Endothelial cell of umbilical vein (primary cell): ENCODE data around the gene GRHPR. TPM values are rescaled to one million over a fixed set of nuclear protein-coding genes. Genes with fewer than 3 reads are reported as not detected.

ENCODE experiments used
- BruUV-seq: library from RNA; stranded (reverse); fragments of 400-500 nt; replicated peaks from 2 replicates; lab custom pipeline; 2021; lab: Mats Ljungman, UMichigan
- CTCF ChIA-PET: fragments of 300-600, 350-600 bp; sonication (Branson Sonifier 250); formaldehyde crosslinking; loops from one replicate; lab custom pipeline; 2021; ENCODE audit warnings: antibody characterized with exemption, inconsistent platforms; lab: Charles Lee
- POLR2A ChIA-PET: fragments of 300-600, 350-600 bp; sonication (Branson Sonifier 250); formaldehyde crosslinking; loops from one replicate; lab custom pipeline; 2021; ENCODE audit warnings: antibody characterized with exemption, inconsistent platforms; lab: Charles Lee
- DNase-seq: peaks from one replicate; pipeline ENCODE4 v3.0.0-alpha.2; 2011; ENCODE audit warnings: low read depth, low spot score
- FAIRE-seq: peaks from 2 replicates; lab custom pipeline; 2011; peaks lifted over from hg19 to GRCh38; lab: Jason Lieb, UNC
- H2AFZ ChIP-seq: 2 replicates; pipeline ENCODE4 v1.6.0; 2012; ENCODE audit warnings: low read depth, low read length, control low read depth, inconsistent platforms
- H3K27ac ChIP-seq: 2 replicates; pipeline ENCODE4 v1.5.1; 2011; ENCODE audit warnings: low read depth, mild to moderate bottlenecking, control low read depth, low read length, moderate library complexity; ENCODE audit not compliant: insufficient read depth
- H3K27me3 ChIP-seq, 2 experiments: 2 replicates each; pipeline versions ENCODE4 v1.6.0 to v1.6.1; 2011; ENCODE audit warnings: low read length in 2 of 2, mixed read lengths in 1 of 2; ENCODE audit not compliant: control insufficient read depth in 2 of 2, insufficient read depth in 2 of 2
- H3K36me3 ChIP-seq, 2 experiments: 2 replicates in 1 of 2; 3 replicates in 1 of 2; pipeline ENCODE4 v1.5.1; 2011; ENCODE audit warnings: low read length in 2 of 2, mild to moderate bottlenecking in 1 of 2, moderate library complexity in 1 of 2; ENCODE audit not compliant: control insufficient read depth in 2 of 2, insufficient read depth in 2 of 2; ENCODE audit errors: extremely low read depth in 1 of 2
- H3K4me1 ChIP-seq: 3 replicates; pipeline ENCODE4 v1.5.1; 2011; ENCODE audit warnings: mild to moderate bottlenecking, low read length; ENCODE audit not compliant: control insufficient read depth, insufficient read depth; ENCODE audit errors: extremely low read depth
- H3K4me2 ChIP-seq: 2 replicates; pipeline ENCODE4 v1.6.1; 2011; ENCODE audit warnings: low read length, control low read depth, mixed read lengths; ENCODE audit not compliant: insufficient read depth
- H3K4me3 ChIP-seq, 3 experiments: fragments of 200-600 bp in 1 of 3; sonication (generic), shearing (Covaris generic) in 1 of 3; replicated peaks in 1 of 3; 2 replicates each; pipeline ENCODE4 v1.5.1; 2011 to 2016; ENCODE audit warnings: control low read depth in 3 of 3, low read length in 3 of 3, mild to moderate bottlenecking in 2 of 3, inconsistent platforms in 1 of 3, low read depth in 1 of 3, moderate library complexity in 1 of 3; ENCODE audit not compliant: insufficient read depth in 1 of 3
- H3K79me2 ChIP-seq: 2 replicates; pipeline ENCODE4 v1.6.0; 2012; ENCODE audit warnings: low read length, inconsistent platforms; ENCODE audit not compliant: control insufficient read depth, insufficient read depth
- H3K9ac ChIP-seq: replicated peaks from 2 replicates; pipeline ENCODE3; 2011; ENCODE audit warnings: low read length, control low read depth; ENCODE audit not compliant: insufficient read depth; ENCODE audit errors: extremely low read depth
- H3K9me1 ChIP-seq: replicated peaks from 3 replicates; pipeline ENCODE4 v1.6.0; 2011; ENCODE audit warnings: mild to moderate bottlenecking, low read length; ENCODE audit not compliant: control insufficient read depth, insufficient read depth; ENCODE audit errors: extremely low read depth
- H3K9me3 ChIP-seq: replicated peaks from 2 replicates; pipeline ENCODE4 v1.5.1; 2012; ENCODE audit warnings: low read length, inconsistent platforms; ENCODE audit not compliant: control insufficient read depth, insufficient read depth
- H4K20me1 ChIP-seq: replicated peaks from 2 replicates; pipeline ENCODE3; 2011; ENCODE audit warnings: mild to moderate bottlenecking, low read length; ENCODE audit not compliant: control insufficient read depth, insufficient read depth; ENCODE audit errors: extremely low read depth
- EZH2 ChIP-seq: IDR thresholded peaks from 2 replicates; pipeline ENCODE4 v1.6.1; 2012; ENCODE audit warnings: borderline replicate concordance, low read depth, mild to moderate bottlenecking, moderate library complexity, low read length, inconsistent platforms; ENCODE audit not compliant: severe bottlenecking
- FOS ChIP-seq: IDR thresholded peaks from 2 replicates; pipeline ENCODE4 v1.6.1; 2011; ENCODE audit warnings: mild to moderate bottlenecking, low read length, moderate library complexity, borderline replicate concordance; ENCODE audit not compliant: insufficient read depth
- GATA2 ChIP-seq: IDR thresholded peaks from 2 replicates; pipeline ENCODE4 v1.7.0; 2011; ENCODE audit warnings: low read depth, mild to moderate bottlenecking, moderate library complexity, mixed read lengths, low read length; ENCODE audit not compliant: insufficient read length, insufficient read depth
- JUN ChIP-seq: IDR thresholded peaks from 2 replicates; pipeline ENCODE4 v1.6.1; 2011; ENCODE audit warnings: borderline replicate concordance, low read depth; ENCODE audit not compliant: insufficient read length, insufficient read depth
- MYC ChIP-seq: IDR thresholded peaks from one replicate; pipeline ENCODE4 v1.6.1; 2011; ENCODE audit warnings: mild to moderate bottlenecking, low read depth, low read length
- POLR2A ChIP-seq: IDR thresholded peaks from 2 replicates; pipeline ENCODE4 v1.6.1; 2012; ENCODE audit warnings: low read depth, mild to moderate bottlenecking, control low read depth, low read length
- POLR2AphosphoS5 ChIP-seq: IDR thresholded peaks from 2 replicates; pipeline ENCODE4 v1.6.1; 2012; ENCODE audit warnings: low read depth, mild to moderate bottlenecking, control low read depth, low read length, moderate library complexity; ENCODE audit not compliant: insufficient read depth
- dilution Hi-C: fragments of 300-500 bp; cut with MboI; formaldehyde crosslinking; loops from one replicate; pipeline ENCODE4 v1.15.0; 2019; ENCODE audit warnings: low sequenced_read_pairs; ENCODE audit not compliant: extremely low pct_ligation_motif_present
- intact Hi-C: fragments of 100-400 bp; cut with micrococcal nuclease; formaldehyde crosslinking; loops from one replicate; pipeline ENCODE4 v1.10.0; 2022
- polyA plus RNA-seq, 4 experiments: library from polyadenylated mRNA; depleted of rRNA in 3 of 4; stranded (reverse) in 3 of 4; unstranded in 1 of 4; fragments of >200 nt; gene quantifications; 2 replicates each; pipeline versions ENCODE4 v1.2.1 to v1.2.3, GENCODE V29; 2011 to 2012; ENCODE audit warnings: missing spikeins in 1 of 4
- total RNA-seq: library from RNA; stranded (reverse); gene quantifications from 2 replicates; pipeline ENCODE4 v1.2.3, GENCODE V29; 2021
- TF ChIP-seq, protein P1 (sequence below): IDR thresholded peaks from 2 replicates; pipeline ENCODE4 v1.6.1; 2011; ENCODE audit not compliant: insufficient read depth, insufficient read length
- TF ChIP-seq, protein P2 (sequence below), 2 donors: IDR thresholded peaks; 1 replicate in 1 of 2; 2 replicates in 1 of 2; pipeline ENCODE4 v1.5.1; 2011; ENCODE audit warnings: low read length in 2 of 2, mild to moderate bottlenecking in 2 of 2, moderate library complexity in 2 of 2, control low read depth in 1 of 2, inconsistent platforms in 1 of 2, low read depth in 1 of 2; ENCODE audit not compliant: insufficient read depth in 1 of 2; ENCODE audit errors: extremely low read depth in 1 of 2

GRHPR gene
- total and polyA plus RNA-seq, 2 donors (not counting 3 experiments of a cell fraction or from before 2014, with no cell fraction given): 91.2 to 247 TPM

DNA sequence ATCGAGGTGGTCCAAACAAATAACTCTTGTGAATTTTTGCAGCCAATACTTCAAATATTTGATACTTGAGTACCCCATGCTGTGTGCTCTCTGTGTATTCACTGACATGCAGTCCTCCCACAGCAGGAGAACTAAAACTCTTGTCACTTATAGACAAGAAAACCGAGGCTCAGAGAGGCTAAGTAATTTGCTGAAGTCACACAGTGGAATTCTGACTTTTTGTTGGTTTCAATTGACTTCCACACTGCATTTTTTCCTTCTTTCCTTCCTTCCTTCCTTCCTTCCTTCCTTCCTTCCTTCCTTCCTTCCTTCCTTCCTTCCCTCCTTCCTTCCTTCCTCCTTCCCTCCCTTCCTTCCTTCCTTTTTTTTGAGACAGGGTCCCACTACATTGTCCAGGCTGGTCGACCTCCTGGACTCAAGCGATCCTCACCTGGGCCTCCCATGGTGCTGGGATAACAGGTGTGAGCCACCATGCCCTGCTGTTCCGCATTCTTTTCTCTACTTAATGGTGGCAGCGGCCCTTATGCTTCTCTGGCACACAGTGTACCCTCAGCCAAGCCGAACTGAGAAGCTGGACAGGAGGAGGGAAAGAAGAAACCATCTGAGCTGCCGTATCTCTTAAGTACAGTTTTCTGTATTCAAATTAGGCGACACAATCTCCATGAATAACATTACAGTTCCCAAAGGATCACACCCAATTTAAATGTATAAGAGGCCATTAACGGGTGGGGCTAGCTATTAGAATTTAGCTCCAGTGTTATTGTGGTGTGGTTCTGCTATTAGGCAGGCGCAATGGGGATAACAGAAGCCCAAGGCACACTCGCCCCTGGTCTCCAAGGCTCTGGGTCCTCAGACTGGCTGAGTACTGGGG, 38.4 kb upstream of the GRHPR start:
- CTCF ChIA-PET: interaction anchor here (0.5 to 1.5 kb wide), 2 partner anchors 388 to 426 kb away, joined by 3 to 8 read pairs; no protein-coding TSS in a partner anchor
- intact Hi-C loops: no loop called here
- H3K27me3 ChIP-seq: no peaks in the 10 kb centered on the region

More for the DNA sequence above, 38.4 kb upstream of the GRHPR start:
- Histone ChIP-seq H3K9ac (no peak overlapping the region), H3K4me3 (no peak overlapping the region), H3K9me1 (no peaks in the 10 kb centered on the region), H3K4me1 (no peaks in the 10 kb centered on the region), H3K79me2 (no peaks in the 10 kb centered on the region), H3K27ac (no peak overlapping the region), H4K20me1 (no peaks in the 10 kb centered on the region), H3K36me3 (no peaks in the 10 kb centered on the region), H3K9me3 (no peaks in the 10 kb centered on the region), H2AFZ (no peak overlapping the region), H3K4me2 (no peak overlapping the region)
- no peak for TF ChIP-seq POLR2AphosphoS5
- no peak for TF ChIP-seq MYC
- no peak for TF ChIP-seq FOS
- TF ChIP-seq EZH2: no peak
- no peak for TF ChIP-seq GATA2
- TF ChIP-seq, protein P1, sequence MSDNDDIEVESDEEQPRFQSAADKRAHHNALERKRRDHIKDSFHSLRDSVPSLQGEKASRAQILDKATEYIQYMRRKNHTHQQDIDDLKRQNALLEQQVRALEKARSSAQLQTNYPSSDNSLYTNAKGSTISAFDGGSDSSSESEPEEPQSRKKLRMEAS: no peak
- TF ChIP-seq JUN: no peak
- TF ChIP-seq, protein P2, sequence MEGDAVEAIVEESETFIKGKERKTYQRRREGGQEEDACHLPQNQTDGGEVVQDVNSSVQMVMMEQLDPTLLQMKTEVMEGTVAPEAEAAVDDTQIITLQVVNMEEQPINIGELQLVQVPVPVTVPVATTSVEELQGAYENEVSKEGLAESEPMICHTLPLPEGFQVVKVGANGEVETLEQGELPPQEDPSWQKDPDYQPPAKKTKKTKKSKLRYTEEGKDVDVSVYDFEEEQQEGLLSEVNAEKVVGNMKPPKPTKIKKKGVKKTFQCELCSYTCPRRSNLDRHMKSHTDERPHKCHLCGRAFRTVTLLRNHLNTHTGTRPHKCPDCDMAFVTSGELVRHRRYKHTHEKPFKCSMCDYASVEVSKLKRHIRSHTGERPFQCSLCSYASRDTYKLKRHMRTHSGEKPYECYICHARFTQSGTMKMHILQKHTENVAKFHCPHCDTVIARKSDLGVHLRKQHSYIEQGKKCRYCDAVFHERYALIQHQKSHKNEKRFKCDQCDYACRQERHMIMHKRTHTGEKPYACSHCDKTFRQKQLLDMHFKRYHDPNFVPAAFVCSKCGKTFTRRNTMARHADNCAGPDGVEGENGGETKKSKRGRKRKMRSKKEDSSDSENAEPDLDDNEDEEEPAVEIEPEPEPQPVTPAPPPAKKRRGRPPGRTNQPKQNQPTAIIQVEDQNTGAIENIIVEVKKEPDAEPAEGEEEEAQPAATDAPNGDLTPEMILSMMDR (IDR thresholded peaks at IDR 0.05; ENCODE audit: extremely low read depth in 1 of 2, insufficient read depth in 1 of 2, low read depth in 1 of 2, low read length in 2 of 2): no peak
- no peak for TF ChIP-seq POLR2A
- FAIRE-seq: no peak
- POLR2A ChIA-PET: no interaction called here
- no TSS peak for BruUV-seq
- dilution Hi-C loops: no loop called here
- DNase-seq: no peak
